ENCODE results near the gene CFAP57.
"Not testable (repeated sequence)": the region's sequence is repeated elsewhere in the genome, so short reads cannot be mapped to it uniquely, and the experiment has no call there.

CFAP57 gene

GRCh38 chr1:43171876-43172526, at the start of gene CFAP57, which contains the start of gene EBNA1BP2:
Gene CFAP57 (plus strand): TSS chr1:43172330. CDS start chr1:43172754, 424 bp downstream.
Gene EBNA1BP2 (minus strand): TSS chr1:43172290. CDS start chr1:43172118, 172 bp downstream.
- DNase-seq = peak; percentile 95
- in situ Hi-C loops (cut with MboI; ENCODE audit: low pct_unique_long_range_greater_than_20kb, low sequenced_read_pairs) = no loop called here

- no peak for DNase-seq
These were observed 49.1 kb upstream of the CFAP57 start for GRCh38 chr1:43123031-43123430.

GRCh38 chr1:43128816-43129215, 43.3 kb upstream of the CFAP57 start:
- DNase-seq = no peak
- in situ Hi-C loops (cut with MboI; ENCODE audit: low pct_unique_long_range_greater_than_20kb, low sequenced_read_pairs) = no loop called here

More at GRCh38 chr1:43123031-43123430, 49.1 kb upstream of the CFAP57 start:
- in situ Hi-C loops (cut with MboI; ENCODE audit: low pct_unique_long_range_greater_than_20kb, low sequenced_read_pairs) = no loop called here

- in situ Hi-C loops (cut with MboI; ENCODE audit: low pct_unique_long_range_greater_than_20kb, low sequenced_read_pairs) = no loop called here
- DNase-seq = no peak
These were observed 42.7 kb upstream of the CFAP57 start for GRCh38 chr1:43129426-43129825.

DNA sequence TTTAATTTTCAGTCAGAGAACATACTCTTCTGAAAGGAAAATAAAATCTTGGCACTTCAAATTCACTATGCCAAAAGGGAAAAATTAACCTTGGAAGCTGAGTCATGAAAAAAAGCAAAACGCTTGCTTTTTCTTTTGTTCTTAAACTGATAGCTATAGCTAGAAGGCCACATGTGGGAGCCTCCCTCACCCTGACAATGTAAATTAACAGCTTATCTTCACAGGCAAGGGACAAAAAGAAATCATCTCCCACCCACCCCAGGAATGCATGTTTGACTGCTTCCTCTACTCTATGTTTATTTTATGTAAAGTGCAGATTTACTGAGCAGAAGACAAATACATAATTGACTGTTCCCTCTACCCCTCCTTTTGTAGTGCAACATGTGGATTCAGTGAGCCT, 38.1 kb upstream of the CFAP57 start:
- in situ Hi-C loops (cut with MboI; ENCODE audit: low pct_unique_long_range_greater_than_20kb, low sequenced_read_pairs) = no loop called here
- DNase-seq = no peak

- in situ Hi-C loops (cut with MboI; ENCODE audit: low pct_unique_long_range_greater_than_20kb, low sequenced_read_pairs) = no loop called here
- no peak for DNase-seq
These were observed 37.5 kb upstream of the CFAP57 start for GRCh38 chr1:43134640-43135039.

- peak; percentile 24 for DNase-seq
- in situ Hi-C loops (cut with MboI; ENCODE audit: low pct_unique_long_range_greater_than_20kb, low sequenced_read_pairs) = no loop called here
These were observed 36.0 kb upstream of the CFAP57 start for GRCh38 chr1:43135857-43136781.

DNA sequence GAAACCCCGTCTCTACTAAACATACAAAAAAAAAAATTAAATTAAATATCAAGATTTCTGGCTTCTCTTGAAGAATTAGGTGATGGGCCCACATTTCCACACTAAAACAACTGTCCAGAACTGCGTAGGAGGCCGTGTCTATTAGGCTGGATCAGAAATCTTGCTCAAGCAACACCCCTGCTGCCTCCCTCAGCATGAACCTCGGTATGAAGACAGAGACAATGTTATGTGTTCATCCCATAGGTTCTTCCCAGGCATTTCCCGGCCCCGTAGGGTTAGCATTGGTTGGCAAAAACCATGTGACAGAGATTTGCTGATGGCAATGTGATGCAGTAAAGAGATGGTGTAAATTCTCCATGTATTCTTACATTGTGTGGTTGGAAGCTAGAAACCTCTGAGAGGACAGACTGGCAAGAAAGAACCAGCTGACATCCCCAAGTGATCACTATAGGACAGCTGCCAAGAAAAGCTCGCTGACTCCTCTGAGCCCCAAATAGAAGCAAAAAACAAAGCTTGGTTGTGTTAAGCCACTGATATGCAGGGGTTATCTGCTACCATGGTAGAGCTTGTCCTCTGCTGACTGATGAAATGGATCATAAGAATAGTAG, 34.6 kb upstream of the CFAP57 start:
- in situ Hi-C loops (cut with MboI; ENCODE audit: low pct_unique_long_range_greater_than_20kb, low sequenced_read_pairs) = no loop called here
- DNase-seq = no peak

DNA sequence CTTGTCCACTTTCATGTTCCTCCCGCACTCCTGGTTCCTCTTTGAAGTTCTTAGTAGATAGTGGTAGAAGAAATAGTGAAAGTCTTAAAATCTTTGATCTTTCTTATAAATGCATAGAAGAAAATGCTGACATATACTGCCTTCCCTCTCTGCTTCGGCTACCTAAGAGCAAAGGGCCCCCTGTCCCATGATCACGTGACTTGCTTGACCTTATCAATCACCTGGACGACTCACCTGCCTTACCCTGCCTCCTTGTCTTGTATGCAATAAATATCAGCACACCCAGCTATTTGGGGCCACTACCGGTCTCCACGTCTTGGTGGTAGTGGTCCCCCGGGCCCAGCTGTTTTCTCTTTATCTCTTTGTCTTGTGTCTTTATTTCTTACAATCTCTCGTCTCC, 32.8 kb upstream of the CFAP57 start:
- DNase-seq; in situ Hi-C loops (cut with MboI; ENCODE audit: low pct_unique_long_range_greater_than_20kb, low sequenced_read_pairs): not testable (repeated sequence)

GRCh38 chr1:43140010-43140409, 32.1 kb upstream of the CFAP57 start:
- DNase-seq = no peak
- in situ Hi-C loops (cut with MboI; ENCODE audit: low pct_unique_long_range_greater_than_20kb, low sequenced_read_pairs) = no loop called here

- in situ Hi-C loops (cut with MboI; ENCODE audit: low pct_unique_long_range_greater_than_20kb, low sequenced_read_pairs) = no loop called here
- no peak for DNase-seq
These were observed 31.5 kb upstream of the CFAP57 start for GRCh38 chr1:43140583-43140982.

GRCh38 chr1:43143441-43143888, 28.7 kb upstream of the CFAP57 start:
- peak; percentile 35 for DNase-seq
- in situ Hi-C loops (cut with MboI; ENCODE audit: low pct_unique_long_range_greater_than_20kb, low sequenced_read_pairs) = no loop called here

DNA sequence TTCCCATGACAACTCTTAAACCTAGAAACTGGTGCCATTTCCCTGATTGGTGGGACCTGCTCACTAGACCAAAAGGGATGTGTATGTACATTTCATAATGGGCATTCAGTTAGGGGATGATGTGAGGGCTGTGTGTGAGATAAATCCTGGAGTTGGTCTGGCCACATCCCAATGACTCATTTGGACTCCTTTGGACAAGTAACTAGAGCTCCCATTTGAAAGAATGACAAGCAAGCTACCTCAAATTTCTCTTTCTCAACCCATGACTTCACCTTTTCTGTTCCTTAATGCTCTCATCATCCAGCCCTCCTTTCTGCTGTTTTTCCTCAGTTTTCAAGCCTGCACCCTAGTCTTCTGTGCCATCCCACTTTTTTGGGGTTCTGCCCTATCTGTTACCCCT, 27.9 kb upstream of the CFAP57 start:
- no peak for DNase-seq
- in situ Hi-C loops (cut with MboI; ENCODE audit: low pct_unique_long_range_greater_than_20kb, low sequenced_read_pairs) = no loop called here

- peak; percentile 78 for DNase-seq
These were observed 24.4 kb upstream of the CFAP57 start for GRCh38 chr1:43147625-43148327.

GRCh38 chr1:43149889-43150288, 22.2 kb upstream of the CFAP57 start:
- DNase-seq = no peak
- in situ Hi-C loops (cut with MboI; ENCODE audit: low pct_unique_long_range_greater_than_20kb, low sequenced_read_pairs) = no loop called here

More at GRCh38 chr1:43147625-43148327, 24.4 kb upstream of the CFAP57 start:
- in situ Hi-C loops (cut with MboI; ENCODE audit: low pct_unique_long_range_greater_than_20kb, low sequenced_read_pairs) = no loop called here

DNA sequence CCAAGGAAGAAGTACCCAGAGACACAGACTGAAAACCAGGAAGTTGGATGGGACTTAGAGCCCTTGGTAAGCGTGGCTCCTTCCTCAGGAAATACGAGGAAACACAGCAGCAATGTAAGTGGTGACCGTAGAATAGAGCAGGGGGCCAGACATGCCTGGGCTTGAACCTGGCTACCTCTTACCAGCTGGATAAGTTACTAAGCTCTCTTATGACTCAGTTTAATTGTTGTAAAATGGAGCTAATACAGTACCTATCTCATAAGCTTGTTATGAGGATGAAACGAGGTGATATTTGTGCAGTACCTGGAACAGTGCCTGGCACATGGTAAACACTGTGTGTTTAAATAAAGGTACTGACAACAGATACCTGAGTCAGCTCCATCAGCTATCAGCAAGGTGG, 19.3 kb upstream of the CFAP57 start:
- DNase-seq = peak; percentile 80
- in situ Hi-C loops (cut with MboI; ENCODE audit: low pct_unique_long_range_greater_than_20kb, low sequenced_read_pairs) = no loop called here

GRCh38 chr1:43153443-43153842, 18.7 kb upstream of the CFAP57 start:
- no peak for DNase-seq
- in situ Hi-C loops (cut with MboI; ENCODE audit: low pct_unique_long_range_greater_than_20kb, low sequenced_read_pairs) = no loop called here

- DNase-seq = no peak
- in situ Hi-C loops (cut with MboI; ENCODE audit: low pct_unique_long_range_greater_than_20kb, low sequenced_read_pairs) = no loop called here
These were observed 16.1 kb upstream of the CFAP57 start for GRCh38 chr1:43156026-43156425.

GRCh38 chr1:43165162-43165561, 7.0 kb upstream of the CFAP57 start:
- in situ Hi-C loops (cut with MboI; ENCODE audit: low pct_unique_long_range_greater_than_20kb, low sequenced_read_pairs) = no loop called here
- no peak for DNase-seq

Data from KBM-7 (cell line).